IPS-18c (cell line): Measurements from ENCODE around the gene MICAL1.
A peak's percentile ranks its signal among the peaks of the same experiment; 100 is the strongest.
"Not testable (repeated sequence)": the region's sequence is repeated elsewhere in the genome, so short reads cannot be mapped to it uniquely, and the experiment has no call there.

ENCODE experiments used
- H3K4me3 ChIP-seq: 2 replicates; pipeline ENCODE4 v1.7.0; 2013; ENCODE audit warnings: low read depth, mild to moderate bottlenecking, low read length, moderate library complexity; ENCODE audit not compliant: insufficient read depth
- H3K9me3 ChIP-seq: one replicate; pipeline ENCODE4 v1.6.1; 2013; ENCODE audit warnings: mild to moderate bottlenecking, low read length, moderate library complexity; ENCODE audit not compliant: control insufficient read depth, insufficient read depth

Gene MICAL1

DNA sequence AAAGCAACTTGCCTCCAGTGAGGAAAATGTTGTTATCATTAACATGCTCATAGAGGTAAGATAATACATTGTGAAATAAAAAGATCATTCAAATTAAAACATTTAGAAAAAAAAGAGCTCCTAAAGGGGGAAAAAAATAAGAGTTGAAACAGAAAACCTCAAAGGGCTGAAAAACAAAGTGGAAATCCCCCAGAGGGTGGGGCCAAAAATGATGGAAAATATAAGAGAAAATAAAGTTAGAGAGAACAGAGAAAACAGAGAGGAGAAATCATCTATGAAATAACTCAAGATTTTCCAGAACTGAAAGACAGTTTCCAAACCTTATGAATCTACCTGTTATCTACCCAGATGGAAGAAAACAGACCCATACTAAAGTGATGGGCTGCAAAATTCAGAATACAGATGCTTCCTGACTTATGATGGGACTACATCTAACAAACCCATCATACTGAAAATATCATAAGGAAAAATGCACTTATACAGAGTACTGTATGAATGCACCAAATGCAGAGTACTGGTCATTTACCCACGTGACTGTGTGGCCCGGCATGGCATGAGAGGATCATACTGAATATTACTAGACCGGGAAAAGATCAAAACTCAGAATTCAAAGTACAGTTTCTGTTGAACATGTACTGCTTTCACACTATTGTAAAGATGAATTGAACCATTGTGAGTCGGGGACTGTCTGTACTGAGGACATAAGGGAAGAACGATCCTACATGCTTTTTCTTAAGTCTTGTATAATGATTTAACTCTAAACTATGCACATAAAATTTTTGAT lies 23.5 kb upstream of the MICAL1 start:
- no peak overlapping the region for H3K4me3 ChIP-seq
- H3K9me3 ChIP-seq: no peaks in the 10 kb centered on the region

DNA sequence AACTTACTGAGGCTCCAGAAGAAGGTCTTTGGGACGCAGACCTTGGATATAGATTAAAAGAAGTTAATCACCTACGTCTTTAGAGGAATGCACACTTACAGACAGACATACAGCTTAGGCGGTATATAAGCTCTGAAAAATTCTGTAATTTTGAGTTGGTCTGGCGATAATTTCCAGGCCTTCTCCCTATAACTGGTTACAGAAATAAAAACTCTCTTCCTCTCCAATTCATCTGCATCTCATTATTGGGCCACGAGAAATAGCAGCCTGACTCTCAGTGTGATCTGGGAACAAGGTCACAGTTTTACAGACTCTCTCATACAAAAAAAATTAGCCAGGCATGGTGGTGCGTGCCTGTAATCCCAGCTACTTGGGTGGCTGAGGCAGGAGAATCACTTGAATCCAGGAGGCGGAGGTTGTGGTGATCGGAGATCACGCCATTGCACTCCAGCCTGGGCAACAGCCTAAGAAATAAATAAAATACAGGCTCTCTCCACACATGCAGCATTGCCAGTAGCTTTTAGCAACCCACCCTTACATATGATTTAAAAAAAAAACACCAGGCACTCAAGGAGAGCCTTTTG lies 22.7 kb upstream of the MICAL1 start:
- H3K9me3 ChIP-seq: no peaks in the 10 kb centered on the region
- H3K4me3 ChIP-seq: peak overlapping the region; percentile 36

DNA sequence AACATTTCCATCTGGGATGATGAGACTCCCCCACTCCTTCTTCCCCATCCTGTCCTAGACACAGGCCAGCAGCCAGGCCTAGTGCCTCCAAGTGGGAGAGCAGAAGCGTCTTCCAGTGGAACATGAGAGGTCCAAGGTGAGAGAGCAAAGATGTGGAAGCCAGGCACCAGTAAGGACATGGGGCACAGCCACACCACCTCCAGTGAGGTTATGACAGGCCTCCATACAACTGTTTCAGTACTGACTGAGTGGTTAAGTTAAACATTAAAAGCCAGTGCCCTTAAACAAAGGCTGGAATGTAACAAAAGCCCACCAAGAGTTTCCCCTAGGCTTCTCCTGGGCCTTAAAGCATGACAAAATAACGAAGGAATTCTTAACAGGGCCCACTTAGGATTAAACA lies 22.2 kb upstream of the MICAL1 start:
- 0 out of 2 replicates have a peak overlapping the region, but pooled peaks have one; percentile 6 for H3K4me3 ChIP-seq
- no peaks in the 10 kb centered on the region for H3K9me3 ChIP-seq

DNA sequence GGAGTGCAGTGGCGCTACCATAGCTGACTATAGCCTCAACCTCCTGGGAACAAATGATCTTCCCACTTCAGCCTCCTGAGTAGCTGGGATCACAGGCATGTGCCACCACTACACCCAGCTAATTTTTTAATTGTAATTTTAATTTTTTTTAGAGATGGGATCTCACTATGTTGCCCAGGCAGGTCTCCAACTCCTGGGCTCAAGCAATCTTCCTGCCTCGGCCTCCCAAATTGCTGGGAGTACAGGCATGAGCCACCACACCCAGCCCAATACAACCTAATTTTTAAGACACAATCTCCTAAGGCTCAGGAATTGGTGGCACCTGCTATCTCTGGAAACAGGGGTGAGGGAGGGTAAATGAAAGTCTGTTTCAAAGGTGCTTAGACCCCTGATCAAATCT lies 21.6 kb upstream of the MICAL1 start:
- Histone ChIP-seq H3K9me3 (no peaks in the 10 kb centered on the region), H3K4me3 (no peak overlapping the region)

DNA sequence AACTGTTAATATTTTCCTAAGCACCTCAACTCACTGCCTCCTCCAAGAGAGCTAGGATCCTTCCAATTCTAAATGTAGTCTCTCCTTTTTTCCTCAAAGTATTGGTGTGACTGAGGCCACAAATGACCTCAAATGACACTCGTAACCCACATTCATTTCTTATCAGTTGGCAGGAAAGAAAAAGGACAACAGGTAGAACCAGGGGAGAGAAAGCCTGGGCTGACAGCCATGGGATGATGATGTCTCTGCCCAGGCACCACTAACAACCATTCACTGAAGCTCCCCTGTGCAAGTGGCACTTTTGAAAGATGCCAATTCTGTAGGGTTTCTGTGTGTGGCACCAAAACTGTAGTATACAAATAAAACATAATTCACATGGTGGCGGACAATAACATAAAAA lies 20.1 kb upstream of the MICAL1 start:
- H3K4me3 ChIP-seq: no peak overlapping the region
- H3K9me3 ChIP-seq: no peaks in the 10 kb centered on the region

DNA sequence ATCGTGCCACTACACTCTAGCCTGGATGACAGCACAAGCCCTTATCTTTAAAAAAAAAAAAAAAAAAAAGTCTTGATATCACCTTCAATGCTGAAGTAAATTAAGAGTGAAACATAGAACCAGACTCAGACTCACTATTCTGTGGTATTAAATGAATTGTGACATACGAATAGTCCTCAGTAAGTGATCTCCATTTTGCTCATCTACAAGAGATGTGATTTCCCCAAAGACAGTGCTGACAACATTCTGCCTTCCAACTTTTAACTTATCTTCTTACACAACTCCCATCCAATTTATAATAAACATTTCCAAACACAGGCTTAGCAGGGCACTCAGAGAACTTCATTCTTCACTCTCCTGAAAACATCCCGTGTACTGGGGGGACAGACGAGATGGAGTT lies 19.4 kb upstream of the MICAL1 start:
- Histone ChIP-seq H3K4me3 (no peak overlapping the region), H3K9me3 (no peaks in the 10 kb centered on the region)

DNA sequence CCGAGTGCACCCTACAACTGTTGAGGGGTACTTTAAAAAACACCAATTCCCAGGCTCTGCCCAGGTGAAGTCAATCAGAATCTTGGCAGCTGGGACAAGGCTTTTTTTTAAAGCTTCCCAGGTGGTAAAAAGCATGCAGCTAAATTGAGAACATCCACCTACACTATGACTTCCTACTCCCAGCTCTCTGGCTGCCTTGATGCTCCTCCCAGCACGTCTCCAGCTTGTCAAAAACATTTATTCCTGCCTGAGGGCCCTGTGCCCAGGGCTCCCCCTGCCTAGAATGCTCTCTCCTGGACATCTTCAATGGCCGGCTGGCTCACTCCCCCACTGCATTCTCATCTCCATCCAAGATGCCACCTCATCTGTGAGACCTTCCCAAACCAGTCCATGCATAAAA lies 17.5 kb upstream of the MICAL1 start:
- H3K9me3 ChIP-seq: no peaks in the 10 kb centered on the region

DNA sequence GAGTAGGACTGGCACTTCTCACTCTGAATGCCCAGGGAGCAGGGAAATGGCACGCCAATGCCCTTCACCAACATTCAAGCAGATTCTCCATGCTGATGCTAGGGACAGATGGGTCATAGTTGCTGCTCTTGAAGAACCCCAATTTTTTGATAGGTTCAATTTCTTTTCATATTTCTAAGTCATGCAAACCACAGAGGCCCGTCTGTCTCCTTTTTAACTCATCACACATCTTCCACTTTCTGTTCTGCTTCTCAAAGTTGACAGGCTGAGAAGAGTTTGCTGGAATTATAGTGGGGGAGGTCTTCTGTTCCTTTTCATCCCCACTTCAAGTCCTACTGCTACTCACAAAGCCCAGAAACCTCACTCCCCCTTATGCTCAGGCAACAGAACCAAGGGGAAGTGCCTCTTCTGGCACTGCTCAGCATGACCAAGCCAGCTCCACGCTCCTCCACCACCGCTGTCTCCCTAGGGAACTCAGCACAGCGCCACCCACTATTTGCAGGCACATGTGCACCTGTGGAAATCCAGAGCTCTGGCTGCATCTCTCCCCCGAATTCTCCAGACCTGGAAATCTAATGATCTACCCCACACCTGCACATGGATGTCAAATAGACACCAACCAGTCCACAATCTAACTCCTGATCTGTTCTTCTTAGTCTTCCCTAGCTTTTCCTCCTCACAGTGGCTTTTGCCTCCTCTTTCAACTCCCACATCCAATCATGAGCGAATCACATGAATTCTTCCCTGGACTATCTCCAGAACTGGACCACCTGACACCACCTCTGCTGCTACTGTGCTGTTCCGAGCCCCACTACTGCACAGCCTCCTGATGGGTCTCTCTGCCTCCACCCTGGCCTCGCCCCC lies 16.8 kb upstream of the MICAL1 start:
- Histone ChIP-seq H3K4me3 (no peak overlapping the region), H3K9me3 (no peaks in the 10 kb centered on the region)

More for the DNA sequence above, 17.5 kb upstream of the MICAL1 start:
- no peak overlapping the region for H3K4me3 ChIP-seq

DNA sequence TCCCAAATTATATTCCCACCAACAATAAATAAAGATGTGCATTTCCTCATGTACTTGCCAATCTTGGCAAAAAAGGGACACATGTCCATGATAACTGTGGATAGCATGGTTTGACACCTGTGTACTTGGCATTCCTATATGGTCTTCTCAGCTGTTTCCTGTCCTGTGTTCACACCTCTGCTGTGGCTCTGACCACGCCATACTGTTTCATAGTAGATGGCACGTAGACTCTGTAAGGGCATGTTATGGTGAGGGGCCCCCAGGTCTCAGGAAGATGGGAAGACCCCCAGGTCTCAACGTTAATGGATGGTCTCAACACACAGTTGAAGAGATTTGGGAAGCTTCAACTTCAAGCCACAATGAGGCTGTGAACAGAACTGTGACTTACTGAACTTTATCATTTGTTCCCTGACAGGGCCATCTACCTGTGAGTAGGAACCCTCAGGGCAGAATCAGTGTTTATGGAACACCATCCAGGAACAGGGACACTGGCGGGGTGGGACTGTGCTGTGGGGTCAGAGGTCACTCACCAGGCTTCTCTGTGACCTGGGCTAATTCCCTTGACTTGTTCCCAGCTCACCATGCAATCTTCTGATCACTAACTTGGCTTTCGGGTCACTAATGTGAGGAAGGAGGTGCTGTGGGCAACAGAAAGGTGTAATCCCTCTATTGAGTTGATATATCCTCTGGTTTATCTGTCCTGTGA lies 15.7 kb upstream of the MICAL1 start:
- Histone ChIP-seq H3K4me3 (no peak overlapping the region), H3K9me3 (no peaks in the 10 kb centered on the region)

DNA sequence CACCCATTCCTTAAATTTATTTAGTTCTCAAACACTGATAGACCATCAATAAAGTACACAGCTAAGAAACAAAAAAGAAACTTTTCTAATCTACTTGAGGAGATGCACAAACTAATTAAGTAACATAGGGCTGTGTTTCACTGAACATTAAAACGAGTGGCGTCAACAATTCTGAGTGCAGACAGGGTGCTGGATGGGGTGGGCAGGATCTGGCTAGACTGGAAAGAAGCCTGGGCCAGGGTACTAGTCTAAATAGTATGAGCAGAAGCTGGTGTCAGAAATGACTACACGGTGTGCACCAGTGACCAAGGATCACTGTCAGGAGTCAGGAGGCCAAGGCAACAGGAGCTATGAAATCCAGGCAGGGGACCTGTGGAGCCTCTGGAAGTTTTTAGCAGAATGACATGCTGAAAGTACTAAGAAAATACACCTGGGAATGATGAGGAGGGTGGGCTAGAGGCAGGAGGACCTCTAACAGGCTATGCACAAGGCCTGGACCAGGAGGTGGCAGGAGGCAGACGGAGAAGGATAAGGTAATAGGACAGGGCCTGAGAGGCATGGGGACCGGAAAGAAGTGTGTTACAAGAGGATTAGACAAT lies 14.1 kb upstream of the MICAL1 start:
- H3K9me3 ChIP-seq: no peaks in the 10 kb centered on the region
- no peak overlapping the region for H3K4me3 ChIP-seq

DNA sequence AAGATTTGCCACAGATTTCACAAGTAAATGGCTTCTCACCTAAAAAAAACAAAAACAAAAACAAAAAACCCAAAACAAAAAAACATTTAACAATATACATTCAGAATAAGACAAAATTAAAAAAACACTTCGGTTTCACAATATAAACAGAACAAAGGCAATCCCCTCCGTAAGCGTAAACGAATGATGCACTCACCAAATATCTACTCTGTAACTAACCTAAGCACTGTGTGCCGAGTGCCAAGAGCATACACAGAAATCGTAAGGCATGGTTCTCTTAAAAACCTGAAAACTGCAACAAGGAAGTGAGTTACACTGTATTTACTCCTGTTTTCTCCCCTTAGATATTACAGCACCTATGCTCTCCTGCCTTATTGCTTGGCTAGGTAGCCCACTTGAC lies 12.1 kb upstream of the MICAL1 start:
- H3K9me3 ChIP-seq: no peaks in the 10 kb centered on the region
- no peak overlapping the region for H3K4me3 ChIP-seq

DNA sequence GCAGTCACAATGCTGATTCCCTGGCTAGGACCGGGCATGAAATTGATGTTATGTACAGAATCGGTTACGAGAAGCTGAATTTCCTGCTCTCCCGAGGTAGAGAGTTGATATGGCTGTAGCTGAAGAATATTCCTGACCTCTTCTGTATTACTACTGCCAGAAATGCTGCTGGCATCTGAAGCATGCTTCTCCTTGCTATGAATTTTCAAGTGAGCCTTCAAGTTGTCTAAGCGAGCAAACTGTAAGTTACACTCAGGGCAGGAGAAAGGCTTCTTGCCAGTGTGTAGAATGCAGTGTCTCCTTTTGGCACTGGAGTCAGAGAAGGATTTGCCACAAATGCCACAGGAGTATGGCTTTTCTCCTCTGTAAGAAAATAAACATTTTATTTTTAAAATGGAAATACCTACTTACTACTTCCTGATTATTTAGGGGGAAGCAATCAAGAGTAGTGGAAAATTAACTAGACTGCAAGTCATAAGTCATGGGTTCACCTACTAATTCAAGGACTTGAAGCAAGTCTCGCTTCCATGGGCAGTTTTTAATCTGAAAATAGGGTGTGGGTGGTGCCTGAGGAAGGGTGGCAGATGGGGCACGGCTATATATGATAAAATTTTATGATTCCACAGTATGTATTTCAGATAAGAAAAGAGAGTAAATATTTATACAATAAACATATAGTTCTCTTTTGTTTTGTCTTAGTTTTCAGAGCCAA lies 10.8 kb upstream of the MICAL1 start:
- no peaks in the 10 kb centered on the region for H3K9me3 ChIP-seq
- no peak overlapping the region for H3K4me3 ChIP-seq

DNA sequence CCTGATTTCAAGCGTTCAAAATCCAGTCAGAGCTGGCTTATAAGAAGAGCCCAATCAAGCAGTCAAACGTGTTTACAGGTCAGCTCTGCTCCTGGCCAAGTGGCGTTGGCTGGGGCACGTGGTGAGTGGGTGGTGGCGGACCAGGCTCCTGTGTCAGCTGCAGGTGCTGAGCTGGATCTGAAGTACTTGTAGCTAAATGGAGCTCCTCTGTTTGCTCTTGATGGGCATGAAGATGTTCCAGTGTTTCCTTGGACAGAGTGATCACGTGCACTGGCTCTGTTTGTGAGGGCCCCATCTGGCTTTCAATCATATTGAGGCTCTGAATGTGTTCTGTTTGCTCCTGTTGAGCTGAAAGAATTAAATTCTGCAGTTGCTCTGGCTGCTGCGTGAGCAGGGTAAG lies 10.2 kb upstream of the MICAL1 start:
- Histone ChIP-seq H3K9me3 (no peaks in the 10 kb centered on the region), H3K4me3 (no peak overlapping the region)

DNA sequence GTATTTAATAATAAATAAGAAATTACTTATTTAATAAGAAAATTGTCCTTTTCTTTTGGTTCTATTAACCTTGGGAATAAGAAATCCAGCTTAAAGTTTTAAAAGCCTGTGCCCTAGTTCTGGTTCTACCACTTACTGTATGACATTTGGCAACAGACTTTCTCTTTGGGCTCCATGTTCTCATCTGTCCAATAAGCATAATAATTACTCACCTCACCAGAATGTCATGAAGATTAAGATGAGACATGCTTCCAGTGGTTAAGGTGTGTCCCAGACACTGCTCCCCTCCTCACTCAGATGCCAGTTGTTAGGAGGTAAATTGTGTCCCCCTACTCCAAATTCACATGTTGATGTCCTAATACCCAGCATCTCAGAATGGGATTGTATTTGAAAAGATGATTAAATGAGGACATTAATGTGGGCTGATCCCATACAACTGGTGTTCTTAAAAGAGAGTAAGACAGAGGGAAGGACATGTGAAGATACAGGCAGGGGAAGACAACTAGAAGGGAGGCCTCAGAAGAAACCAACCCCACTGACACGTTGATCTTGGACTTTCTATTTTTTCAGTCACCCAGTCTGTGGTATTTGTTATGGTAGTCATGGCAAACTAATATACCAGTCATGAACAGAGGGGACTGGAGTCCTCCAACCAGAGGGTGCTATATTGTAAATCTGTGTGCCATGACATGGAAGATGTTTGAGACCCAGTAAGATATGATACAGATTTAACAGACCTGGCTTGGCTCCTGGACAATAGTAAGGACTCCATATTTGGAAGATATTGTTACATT lies 6.4 kb upstream of the MICAL1 start:
- Histone ChIP-seq H3K4me3 (no peak overlapping the region), H3K9me3 (no peaks in the 10 kb centered on the region)

DNA sequence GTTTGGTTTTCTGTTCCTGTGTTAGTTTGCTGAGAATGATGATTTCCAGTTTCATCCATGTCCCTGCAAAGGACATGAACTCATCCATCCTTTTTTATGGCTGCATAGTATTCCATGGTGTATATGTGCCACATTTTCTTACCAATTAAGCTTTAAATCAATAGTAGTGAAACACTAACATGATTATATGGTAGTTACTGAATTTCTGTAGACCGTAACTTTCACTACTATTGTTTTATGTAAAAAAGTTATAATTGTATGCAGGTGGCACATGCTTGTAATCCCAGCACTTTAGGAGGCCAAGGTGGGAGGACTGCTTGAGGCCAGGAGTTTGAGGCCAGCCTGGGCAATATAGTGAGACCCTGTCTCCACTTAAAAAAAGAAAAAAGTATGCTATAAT lies 5.6 kb upstream of the MICAL1 start:
- not testable (repeated sequence) for H3K4me3 ChIP-seq, H3K9me3 ChIP-seq
